Stimulated activated CD8-positive, alpha-beta memory T cell treated with anti-CD3 and anti-CD28 coated beads, Interleukin-12 subunit alpha, Interleukin-12 subunit beta, amount 100 ng/mL, for 24 hours (primary cell): ENCODE data around the gene LPP.
"Not testable (repeated sequence)": the region's sequence is repeated elsewhere in the genome, so short reads cannot be mapped to it uniquely, and the experiment has no call there.

Source experiments
- DNase-seq: peaks from one replicate; pipeline ENCODE4 v3.0.0-alpha.2; 2020; ENCODE audit errors: extremely low read depth

Gene LPP

GRCh38 chr3:188154014-188154808, at the start of gene LPP:
Gene LPP, plus strand, starts transcription at chr3:188154157. Its CDS starts 251,964 bp downstream, at chr3:188406121.
- peak; percentile 57 for DNase-seq

GRCh38 chr3:188106006-188106405, 48.0 kb upstream of the LPP start:
- no peak for DNase-seq

- DNase-seq: no peak
These were observed 47.5 kb upstream of the LPP start for GRCh38 chr3:188106454-188106853.

- DNase-seq: no peak
These were observed 46.8 kb upstream of the LPP start for GRCh38 chr3:188106887-188107830.

- DNase-seq: no peak
These were observed 45.1 kb upstream of the LPP start for GRCh38 chr3:188108703-188109412.

- DNase-seq: no peak
These were observed 42.9 kb upstream of the LPP start for GRCh38 chr3:188111002-188111584.

- no peak for DNase-seq
These were observed 40.2 kb upstream of the LPP start for GRCh38 chr3:188113756-188114155.

GRCh38 chr3:188119846-188120245, 34.1 kb upstream of the LPP start:
- DNase-seq: no peak

- no peak for DNase-seq
These were observed 31.3 kb upstream of the LPP start for GRCh38 chr3:188122571-188123169.

- DNase-seq: no peak
These were observed 30.6 kb upstream of the LPP start for GRCh38 chr3:188123170-188123905.

GRCh38 chr3:188124184-188124583, 29.8 kb upstream of the LPP start:
- no peak for DNase-seq

- no peak for DNase-seq
These were observed 28.9 kb upstream of the LPP start for GRCh38 chr3:188125076-188125475.

GRCh38 chr3:188126276-188126675, 27.7 kb upstream of the LPP start:
- DNase-seq: no peak

GRCh38 chr3:188126934-188127333, 27.0 kb upstream of the LPP start:
- no peak for DNase-seq

- DNase-seq: no peak
These were observed 25.1 kb upstream of the LPP start for GRCh38 chr3:188128905-188129304.

- not testable (repeated sequence) for DNase-seq
These were observed 22.9 kb upstream of the LPP start for GRCh38 chr3:188131023-188131422.

GRCh38 chr3:188133219-188133618, 20.7 kb upstream of the LPP start:
- no peak for DNase-seq

- no peak for DNase-seq
These were observed 20.3 kb upstream of the LPP start for GRCh38 chr3:188133646-188134045.

- no peak for DNase-seq
These were observed 19.9 kb upstream of the LPP start for GRCh38 chr3:188134079-188134478.

- DNase-seq: no peak
These were observed 19.1 kb upstream of the LPP start for GRCh38 chr3:188134856-188135255.

- DNase-seq: no peak
These were observed 18.7 kb upstream of the LPP start for GRCh38 chr3:188135271-188135670.
